ENCODE data around the gene TMEM178A. TPM values are rescaled to one million over a fixed set of nuclear protein-coding genes. Genes with fewer than 3 reads are reported as not detected.
A peak's percentile ranks its signal among the peaks of the same experiment; 100 is the strongest.

TMEM178A gene
- total RNA-seq, 1 experiment from 2014 or later: 0.79 TPM

DNA sequence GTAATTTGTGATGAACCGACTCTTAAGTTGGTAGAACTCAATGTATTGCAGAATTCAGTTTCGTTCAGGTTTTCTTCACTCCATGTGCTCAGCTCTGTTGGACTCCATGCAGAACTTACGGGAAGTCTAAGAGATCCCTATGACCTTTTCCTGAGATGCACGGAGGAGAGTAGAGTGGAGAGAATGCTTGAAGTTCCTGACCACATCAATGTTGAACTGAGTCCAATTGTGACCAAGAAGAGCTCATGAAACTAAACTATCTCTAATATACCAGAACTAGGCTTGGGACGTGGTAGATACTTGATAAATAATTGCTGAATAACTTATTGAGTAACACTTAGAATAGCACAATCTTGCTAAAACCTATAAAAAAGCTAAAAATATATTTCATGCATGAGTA lies 47.2 kb downstream of the TMEM178A start:
- no peak for DNase-seq (ENCODE audit: low read depth)

- no peak for DNase-seq (ENCODE audit: low read depth)
Observed at GRCh38 chr2:39715095-39715494, 49.4 kb downstream of the TMEM178A start.

DNA sequence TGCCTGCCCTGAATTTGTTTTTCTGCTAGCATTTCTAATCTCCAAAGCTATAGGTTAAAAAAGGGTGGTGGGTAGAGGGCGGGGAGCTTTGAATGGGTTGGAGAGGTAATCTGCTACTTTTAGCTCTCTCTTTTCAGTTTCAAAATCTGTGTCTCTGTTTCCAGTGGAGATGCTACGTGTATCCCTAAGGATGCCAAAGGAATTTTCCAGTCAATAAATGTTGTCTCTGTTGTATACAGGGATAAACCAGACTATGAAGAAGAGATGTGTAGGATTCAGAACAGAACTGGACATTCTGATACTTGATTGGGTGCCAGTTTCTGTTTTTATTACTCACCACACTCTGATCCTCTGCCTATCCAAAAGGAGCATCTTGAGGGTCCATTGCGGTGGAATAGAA lies 50.1 kb downstream of the TMEM178A start:
- DNase-seq (ENCODE audit: low read depth): no peak

GRCh38 chr2:39717067-39717466 lies 51.4 kb downstream of the TMEM178A start:
- no peak for DNase-seq (ENCODE audit: low read depth)

DNA sequence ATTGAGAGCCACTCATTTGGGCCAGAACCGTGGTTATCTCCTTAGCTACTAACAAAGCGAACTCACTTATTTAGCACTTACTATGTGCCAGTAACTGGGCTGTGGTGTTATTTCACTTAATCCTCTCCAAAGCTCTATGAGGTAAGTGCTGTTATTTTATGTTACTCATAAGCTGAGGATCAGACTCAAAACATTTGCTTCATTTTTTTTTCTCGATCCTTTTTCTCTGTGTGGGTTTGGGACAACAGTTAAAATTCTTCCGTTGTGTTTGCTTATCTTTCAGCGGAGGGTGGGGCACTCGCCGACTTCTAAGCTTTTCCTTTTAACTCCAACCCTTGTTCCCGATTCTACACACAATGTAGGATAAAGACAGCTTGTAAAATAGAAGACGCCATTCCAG lies 52.8 kb downstream of the TMEM178A start:
- DNase-seq (ENCODE audit: low read depth): no peak

DNA sequence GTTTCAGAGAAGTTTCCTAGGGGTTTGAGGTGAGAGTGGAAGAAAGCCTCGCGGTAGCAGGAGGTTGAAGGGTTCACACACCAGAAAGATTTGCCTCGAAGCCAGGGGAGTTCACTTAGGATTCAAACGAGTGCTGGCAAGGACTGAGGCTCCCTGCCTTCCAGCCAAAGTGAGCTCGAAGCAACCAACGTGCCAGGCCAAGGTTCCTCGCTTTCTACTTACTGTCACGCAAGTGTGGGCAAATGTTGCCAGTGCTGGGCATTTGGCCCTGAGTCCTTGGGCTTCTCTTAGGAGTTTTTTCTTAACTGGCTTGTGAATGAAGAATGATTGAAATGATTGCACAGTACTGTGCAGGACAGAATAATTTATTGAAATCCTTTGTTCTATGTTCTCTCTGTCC lies 53.6 kb downstream of the TMEM178A start:
- peak; percentile 51 for DNase-seq (ENCODE audit: low read depth)

DNA sequence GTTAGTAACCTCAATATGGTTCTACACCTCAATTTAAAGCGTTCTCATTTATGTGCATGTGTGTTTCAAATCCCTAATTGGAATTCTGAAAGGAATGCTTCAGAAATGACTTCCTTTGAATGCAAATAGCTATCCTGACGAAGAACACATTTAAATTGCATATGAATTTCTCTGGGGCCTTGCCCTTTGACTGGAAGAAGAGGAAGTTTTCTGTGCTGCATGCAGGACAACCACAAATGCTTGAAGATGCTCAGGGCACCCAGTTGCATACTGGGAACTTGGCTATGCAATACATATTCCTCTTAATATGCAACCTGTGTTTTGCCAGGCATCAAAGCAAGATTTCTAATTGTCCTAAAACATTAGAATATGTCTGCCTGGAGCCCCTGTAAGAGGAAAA lies 55.3 kb downstream of the TMEM178A start:
- no peak for DNase-seq (ENCODE audit: low read depth)

DNA sequence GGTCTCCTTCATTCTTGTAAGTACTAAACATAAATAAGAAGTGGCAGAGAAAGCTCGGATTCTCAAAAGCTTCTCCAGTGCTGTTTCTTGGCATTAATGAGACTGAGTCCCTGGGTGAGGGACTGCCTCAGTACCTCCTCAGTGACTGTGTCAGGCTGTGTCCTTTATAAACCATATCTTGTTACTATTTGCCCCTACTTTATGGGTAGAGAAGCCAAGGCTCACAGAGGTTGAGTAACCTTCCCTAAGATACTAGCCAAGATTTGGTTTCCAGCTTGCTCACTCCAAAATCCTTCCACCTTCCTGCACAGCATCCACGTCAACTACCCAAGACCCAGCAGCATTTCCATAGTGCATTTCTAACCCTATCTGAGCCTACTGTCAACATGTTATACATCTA lies 57.8 kb downstream of the TMEM178A start:
- DNase-seq (ENCODE audit: low read depth): peak; percentile 49

DNA sequence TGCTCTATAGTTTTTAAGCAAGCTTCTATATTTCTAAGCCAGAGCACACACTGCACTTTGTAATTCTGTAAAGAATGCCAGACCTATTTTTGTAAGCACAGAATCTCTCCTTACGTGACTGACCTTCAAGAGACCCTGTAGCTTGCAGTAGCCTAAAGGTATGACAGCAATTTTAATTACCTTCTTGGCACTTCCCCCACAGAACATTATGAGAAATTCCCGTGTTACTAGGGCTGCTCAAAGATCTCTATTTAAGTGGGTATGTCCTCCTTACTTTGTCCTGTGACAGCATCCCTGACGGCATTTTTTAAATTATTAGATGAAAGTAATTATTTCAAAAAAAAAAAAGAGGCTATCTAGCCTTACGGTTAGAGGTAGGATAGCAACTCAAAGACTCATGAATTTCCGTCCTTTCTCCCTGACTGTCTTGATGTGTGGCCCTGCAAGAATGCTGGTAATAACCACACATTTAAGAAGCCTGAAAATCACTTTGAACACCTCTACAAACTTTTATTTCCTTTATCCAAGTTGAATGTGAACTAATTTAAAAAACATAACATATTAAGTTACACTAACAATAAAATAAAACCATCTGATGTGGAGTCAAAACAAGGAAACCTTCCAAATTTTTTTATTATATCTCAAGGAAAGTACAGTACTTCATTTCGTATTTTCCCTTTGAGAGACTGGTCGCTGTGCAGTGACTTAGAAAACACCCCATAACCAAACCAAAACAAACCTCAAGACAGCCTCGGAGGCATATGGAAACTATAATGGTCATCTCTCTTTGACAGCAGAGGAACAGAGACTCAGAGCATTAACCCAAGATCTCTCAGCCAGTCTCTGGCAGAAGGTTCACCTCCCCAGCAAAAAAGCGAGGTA lies 58.5 kb downstream of the TMEM178A start:
- DNase-seq (ENCODE audit: low read depth): peak; percentile 78

- DNase-seq (ENCODE audit: low read depth): peak; percentile 87
Observed at GRCh38 chr2:39724828-39725144, 59.1 kb downstream of the TMEM178A start.

- peak; percentile 87 for DNase-seq (ENCODE audit: low read depth)
Observed at GRCh38 chr2:39725401-39725800, 59.7 kb downstream of the TMEM178A start.

GRCh38 chr2:39728085-39728484 lies 62.4 kb downstream of the TMEM178A start:
- DNase-seq (ENCODE audit: low read depth): peak; percentile 87

DNA sequence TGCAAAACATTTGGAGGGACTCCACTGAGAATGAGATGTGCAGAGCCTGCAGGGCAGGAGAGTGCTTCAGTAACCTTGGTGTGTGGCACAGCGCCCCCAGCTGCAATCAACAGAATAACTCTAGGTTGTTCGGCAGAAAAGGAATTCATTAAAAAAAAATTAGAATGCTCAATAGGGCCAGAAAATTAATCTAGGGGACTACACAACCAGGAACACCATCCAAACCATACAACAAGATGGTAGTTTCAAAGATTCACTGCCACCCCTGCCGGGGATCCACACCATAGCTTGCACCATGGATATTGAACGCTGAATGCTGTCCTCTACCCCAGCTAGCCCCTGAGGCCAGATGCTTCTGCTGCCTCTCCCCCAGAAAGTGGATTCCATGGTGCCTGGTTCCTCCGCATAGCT lies 63.2 kb downstream of the TMEM178A start:
- peak; percentile 62 for DNase-seq (ENCODE audit: low read depth)

GRCh38 chr2:39730276-39730675 lies 64.6 kb downstream of the TMEM178A start:
- no peak for DNase-seq (ENCODE audit: low read depth)

DNA sequence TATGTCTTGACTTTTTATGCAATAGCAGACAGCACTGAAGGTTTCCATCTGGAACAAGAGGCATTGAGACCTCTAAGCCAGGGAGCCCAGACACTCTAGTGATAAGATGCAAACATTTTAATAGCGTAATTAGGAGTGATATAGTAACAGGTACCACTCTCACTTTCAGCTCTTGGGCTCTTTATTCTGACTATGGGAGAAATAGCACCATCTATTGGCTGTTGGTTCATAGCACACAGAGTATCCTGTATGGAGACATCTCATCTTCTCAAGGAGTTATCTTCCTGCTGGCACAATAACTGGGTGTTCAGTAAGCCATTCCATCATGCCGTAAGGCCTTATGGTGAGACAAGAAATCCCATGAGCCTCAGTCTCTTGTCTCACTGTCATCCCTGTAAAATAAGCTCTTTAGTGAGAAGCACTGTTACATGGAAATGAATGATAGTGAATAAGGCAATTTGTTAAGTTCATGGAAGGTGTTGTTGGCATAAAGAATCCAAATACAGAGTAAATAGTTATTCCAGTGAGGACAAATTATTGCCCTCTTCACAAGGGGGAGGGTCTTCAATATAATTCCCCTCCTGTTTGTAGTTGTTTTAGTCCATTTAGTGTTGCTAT lies 65.1 kb downstream of the TMEM178A start:
- peak; percentile 45 for DNase-seq (ENCODE audit: low read depth)

GRCh38 chr2:39731546-39731945 lies 65.8 kb downstream of the TMEM178A start:
- peak; percentile 55 for DNase-seq (ENCODE audit: low read depth)

- DNase-seq (ENCODE audit: low read depth): peak; percentile 25
Observed at GRCh38 chr2:39732482-39732881, 66.8 kb downstream of the TMEM178A start.

- no peak for DNase-seq (ENCODE audit: low read depth)
Observed at GRCh38 chr2:39733070-39733674, 67.5 kb downstream of the TMEM178A start.

GRCh38 chr2:39734445-39734844 lies 68.7 kb downstream of the TMEM178A start:
- DNase-seq (ENCODE audit: low read depth): no peak

- DNase-seq (ENCODE audit: low read depth): peak; percentile 55
Observed at GRCh38 chr2:39735648-39736047, 69.9 kb downstream of the TMEM178A start.

GRCh38 chr2:39736640-39737039 lies 70.9 kb downstream of the TMEM178A start:
- peak; percentile 94 for DNase-seq (ENCODE audit: low read depth)

DNA sequence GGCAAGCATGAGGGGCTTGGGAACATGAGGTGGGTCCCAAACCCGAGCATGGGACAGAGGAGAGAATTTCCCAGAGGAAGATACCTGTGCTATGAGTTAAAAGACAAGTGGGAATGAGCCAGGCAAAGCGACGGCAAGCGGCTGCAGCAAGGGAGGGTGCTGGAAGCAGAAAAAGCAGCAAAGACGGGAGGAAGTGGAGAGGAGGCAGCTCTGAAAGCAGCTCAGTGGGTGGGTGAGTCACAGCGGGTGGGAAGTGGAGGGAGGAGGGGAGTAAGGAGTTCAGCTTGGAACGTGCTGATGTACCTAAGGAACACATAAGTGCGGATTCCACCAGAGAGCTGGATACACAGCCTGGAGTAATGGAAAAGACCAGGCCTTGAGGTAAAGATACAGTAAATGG lies 71.9 kb downstream of the TMEM178A start:
- peak; percentile 90 for DNase-seq (ENCODE audit: low read depth)

- DNase-seq (ENCODE audit: low read depth): peak; percentile 39
Observed at GRCh38 chr2:39738936-39739335, 73.2 kb downstream of the TMEM178A start.

Measured in M059J (cell line).